GM23338 (cell line): ENCODE results near the gene AKNA. TPM values are rescaled to one million over a fixed set of nuclear protein-coding genes. Genes with fewer than 3 reads are reported as not detected.

ENCODE experiments used
- ATAC-seq: fragments of 200-7000 bp; cut with Tn5 transposase; 3 replicates; pipeline ENCODE4 v1.9.1; 2020
- DNase-seq: peaks from one replicate; pipeline ENCODE4 v3.0.0-alpha.2; 2015; ENCODE audit warnings: low spot score
- H2AFZ ChIP-seq: fragments of 200-600 bp; sonication (generic); 2 replicates; pipeline ENCODE4 v1.8.0; 2016; ENCODE audit warnings: antibody characterized with exemption, mild to moderate bottlenecking, moderate library complexity
- H3F3A ChIP-seq: fragments of 200-600 bp; sonication (generic); replicated peaks from 2 replicates; pipeline ENCODE4 v1.8.0; 2017; ENCODE audit warnings: antibody characterized with exemption, mixed run types, low read depth
- H3K27ac ChIP-seq: fragments of 200-600 bp; sonication (generic); 2 replicates; pipeline ENCODE4 v1.6.1; 2016; ENCODE audit warnings: low read depth
- H3K27me3 ChIP-seq: fragments of 200-600 bp; sonication (generic); 2 replicates; pipeline ENCODE4 v1.8.0; 2016; ENCODE audit warnings: mild to moderate bottlenecking, mixed run types, moderate library complexity; ENCODE audit not compliant: insufficient read depth
- H3K36me3 ChIP-seq: fragments of 200-600 bp; sonication (generic); 2 replicates; pipeline ENCODE4 v1.8.0; 2016; ENCODE audit warnings: mild to moderate bottlenecking; ENCODE audit not compliant: insufficient read depth
- H3K4me1 ChIP-seq: fragments of 200-600 bp; sonication (generic); 2 replicates; pipeline ENCODE4 v1.8.0; 2016; ENCODE audit warnings: mild to moderate bottlenecking, moderate library complexity; ENCODE audit not compliant: insufficient read depth
- H3K4me2 ChIP-seq: fragments of 200-600 bp; sonication (generic); 2 replicates; pipeline ENCODE4 v1.7.1; 2017; ENCODE audit warnings: mixed run types
- H3K4me3 ChIP-seq: fragments of 200-600 bp; sonication (generic); 2 replicates; pipeline ENCODE4 v1.6.1; 2016; ENCODE audit warnings: mixed run types
- H3K79me2 ChIP-seq: fragments of 200-600 bp; sonication (generic); replicated peaks from 2 replicates; pipeline ENCODE4 v1.8.0; 2017; ENCODE audit warnings: mild to moderate bottlenecking; ENCODE audit not compliant: insufficient read depth
- H3K9me2 ChIP-seq: fragments of 200-600 bp; sonication (generic); 2 replicates; pipeline ENCODE4 v1.8.0; 2017; ENCODE audit not compliant: insufficient read depth
- H4K20me1 ChIP-seq: fragments of 200-600 bp; sonication (generic); replicated peaks from 2 replicates; pipeline ENCODE4 v1.8.0; 2017; ENCODE audit warnings: mild to moderate bottlenecking; ENCODE audit not compliant: insufficient read depth
- H3K27ac Mint-ChIP-seq: 2 replicates; pipeline ENCODE4 v1.8.0; 2020; ENCODE audit warnings: inconsistent platforms, mild to moderate bottlenecking, moderate library complexity, mixed read lengths
- H3K27me3 Mint-ChIP-seq: 3 replicates; pipeline ENCODE4 v1.8.0; 2022; ENCODE audit warnings: low read depth, mild to moderate bottlenecking, moderate library complexity, mixed read lengths, inconsistent platforms; ENCODE audit not compliant: insufficient read depth, poor library complexity
- H3K36me3 Mint-ChIP-seq: 3 replicates; pipeline ENCODE4 v1.8.0; 2021; ENCODE audit warnings: low read depth, mild to moderate bottlenecking, inconsistent platforms, moderate library complexity, mixed read lengths
- H3K4me1 Mint-ChIP-seq: 3 replicates; pipeline ENCODE4 v1.8.0; 2020; ENCODE audit warnings: mild to moderate bottlenecking, inconsistent platforms, mixed read lengths
- H3K4me3 Mint-ChIP-seq: 3 replicates; pipeline ENCODE4 v1.8.0; 2021; ENCODE audit warnings: moderate library complexity, mild to moderate bottlenecking, inconsistent platforms, mixed read lengths
- H3K9me3 Mint-ChIP-seq: 3 replicates; pipeline ENCODE4 v1.8.0; 2020; ENCODE audit warnings: moderate library complexity, mild to moderate bottlenecking, inconsistent platforms, mixed read lengths
- CREB1 ChIP-seq: fragments of 250-450 bp; sonication (Bioruptor Pico); IDR thresholded peaks from 2 replicates; pipeline ENCODE4 v1.5.0; 2020; ENCODE audit warnings: low read depth, mild to moderate bottlenecking, moderate library complexity
- EZH2 ChIP-seq: fragments of 200-600 bp; sonication (generic); IDR thresholded peaks from one replicate; pipeline ENCODE4 v1.8.0; 2017; ENCODE audit warnings: antibody characterized with exemption, mild to moderate bottlenecking, low read depth; ENCODE audit not compliant: unreplicated experiment
- EZH2phosphoT487 ChIP-seq: fragments of 200-600 bp; sonication (generic); IDR thresholded peaks from one replicate; pipeline ENCODE4 v1.8.1; 2018; ENCODE audit warnings: antibody characterized with exemption; ENCODE audit not compliant: unreplicated experiment
- JUNB ChIP-seq: IDR thresholded peaks from one replicate; pipeline ENCODE4 v1.6.1; 2016; ENCODE audit warnings: antibody characterized with exemption; ENCODE audit not compliant: unreplicated experiment
- NANOG ChIP-seq: IDR thresholded peaks from 2 replicates; pipeline ENCODE4 v1.6.1; 2016; ENCODE audit warnings: antibody characterized with exemption, borderline replicate concordance
- POLR2AphosphoS5 ChIP-seq: IDR thresholded peaks from 2 replicates; pipeline ENCODE4 v1.6.1; 2016; ENCODE audit warnings: antibody characterized with exemption, low read depth
- STAT1 ChIP-seq: IDR thresholded peaks from one replicate; pipeline ENCODE4 v1.6.1; 2016; ENCODE audit warnings: antibody characterized with exemption; ENCODE audit not compliant: unreplicated experiment
- ZNF114 ChIP-seq: fragments of 250-450 bp; sonication (Bioruptor Pico); IDR thresholded peaks from 2 replicates; pipeline ENCODE4 v1.5.0; 2020; ENCODE audit warnings: mild to moderate bottlenecking, moderate library complexity
- ZNF331 ChIP-seq: fragments of 250-450 bp; sonication (Bioruptor Pico); IDR thresholded peaks from 2 replicates; pipeline ENCODE4 v1.5.0; 2020; ENCODE audit warnings: low read depth, mild to moderate bottlenecking, moderate library complexity
- polyA plus RNA-seq: library from polyadenylated mRNA; unstranded; fragments of >200 nt; fragmentation: Nextera tagmentation; extraction: Ambion mirVana; gene quantifications from 2 replicates; pipeline ENCODE4 v1.2.1, GENCODE V29; 2016
- total RNA-seq: library from RNA; depleted of rRNA; stranded (reverse); fragments of >200 nt; shearing (Covaris generic); gene quantifications from 2 replicates; pipeline ENCODE4 v1.2.3, GENCODE V29; 2014
- TF ChIP-seq, protein P1 (sequence below), 2 experiments: fragments of 200-600 bp in 1 of 2; sonication (generic) in 1 of 2; conservative IDR thresholded peaks; 2 replicates each; pipeline versions ENCODE4 v1.5.1 to v1.6.1; 2016 to 2017; ENCODE audit warnings: antibody characterized with exemption in 2 of 2, low read depth in 2 of 2, mild to moderate bottlenecking in 2 of 2, moderate library complexity in 1 of 2
- TF ChIP-seq, protein P2 (sequence below): IDR thresholded peaks from 2 replicates; pipeline ENCODE4 v1.6.1; 2016; ENCODE audit warnings: antibody characterized with exemption
- TF ChIP-seq, protein P3 (sequence below): fragments of 250-450 bp; sonication (Bioruptor Pico); IDR thresholded peaks from 2 replicates; pipeline ENCODE4 v1.5.0; 2020; ENCODE audit warnings: mild to moderate bottlenecking, moderate library complexity
- TF ChIP-seq, protein P4 (sequence below): IDR thresholded peaks from one replicate; pipeline ENCODE4 v1.6.1; 2018; ENCODE audit warnings: antibody characterized with exemption; ENCODE audit not compliant: unreplicated experiment

The AKNA gene
- total and polyA plus RNA-seq, 2 experiments from 2014 or later = 9.0 to 28.1 TPM

DNA sequence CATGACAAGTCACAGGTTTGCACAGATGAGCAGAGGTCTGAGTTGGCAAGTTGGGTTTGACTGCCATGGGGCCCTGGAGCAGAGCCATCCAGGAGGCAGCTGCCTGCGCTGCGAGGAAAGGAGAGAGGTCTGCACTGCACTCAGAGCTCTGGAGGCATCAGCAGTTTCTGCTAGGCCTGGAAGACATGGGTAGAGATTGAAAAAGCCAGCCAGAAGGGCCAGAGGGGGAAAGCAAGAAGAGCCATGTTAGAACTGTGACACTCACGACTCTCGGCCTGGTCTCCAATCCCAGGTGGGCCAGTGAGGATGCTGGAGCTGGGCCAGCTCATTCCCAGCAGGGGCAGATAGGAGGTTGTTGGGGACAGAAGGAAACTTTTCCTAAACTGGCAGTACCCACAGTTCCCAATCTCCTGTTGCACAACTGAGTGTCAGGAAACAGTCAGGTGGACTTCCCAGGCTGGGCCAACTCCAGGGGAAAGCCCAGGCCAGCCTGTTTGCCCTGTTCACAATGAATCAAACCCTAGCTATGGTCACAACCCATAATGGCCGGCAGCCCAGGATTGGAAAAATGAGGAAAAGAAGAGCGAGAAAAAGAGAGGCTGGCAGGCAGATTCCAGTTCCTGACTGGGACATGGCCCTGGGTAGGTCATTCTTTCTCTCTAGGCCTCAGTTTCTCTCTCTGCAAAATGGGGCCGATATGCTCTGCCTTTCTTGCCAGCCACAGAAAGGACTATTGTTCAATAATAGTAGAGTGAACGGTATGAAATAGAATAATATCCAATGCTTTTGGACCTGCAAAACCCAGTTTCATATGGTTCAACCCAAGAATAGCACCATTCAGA is 72.7 kb downstream of the AKNA start:
- Mint-ChIP-seq H3K27ac (no peak overlapping the region), H3K4me1 (peaks cover 8% of the 10 kb centered on the region), H3K9me3 (no peaks in the 10 kb centered on the region; the same call in 2 of the 3 replicates), H3K4me3 (no peak overlapping the region), H3K36me3 (no peaks in the 10 kb centered on the region), H3K27me3 (peaks cover 6% of the 10 kb centered on the region)
- H3K27me3 ChIP-seq = no peaks in the 10 kb centered on the region
- no peaks in the 10 kb centered on the region for H4K20me1 ChIP-seq
- no peaks in the 10 kb centered on the region for H3F3A ChIP-seq
- no peaks in the 10 kb centered on the region for H3K9me2 ChIP-seq
- ATAC-seq = no peak
- no peaks in the 10 kb centered on the region for H3K36me3 ChIP-seq
- H3K4me2 ChIP-seq = no peak overlapping the region
- H3K4me1 ChIP-seq = no peaks in the 10 kb centered on the region
- no peaks in the 10 kb centered on the region for H3K79me2 ChIP-seq
- no peak overlapping the region for H2AFZ ChIP-seq
- TF ChIP-seq CREB1 (no peak), STAT1 (no peak), JUNB (no peak), POLR2AphosphoS5 (no peak), NANOG (no peak), ZNF114 (CRISPR knock-in tag) (no peak), ZNF331 (no peak), EZH2 (no peak), EZH2phosphoT487 (no peak)
- TF ChIP-seq, protein P1, sequence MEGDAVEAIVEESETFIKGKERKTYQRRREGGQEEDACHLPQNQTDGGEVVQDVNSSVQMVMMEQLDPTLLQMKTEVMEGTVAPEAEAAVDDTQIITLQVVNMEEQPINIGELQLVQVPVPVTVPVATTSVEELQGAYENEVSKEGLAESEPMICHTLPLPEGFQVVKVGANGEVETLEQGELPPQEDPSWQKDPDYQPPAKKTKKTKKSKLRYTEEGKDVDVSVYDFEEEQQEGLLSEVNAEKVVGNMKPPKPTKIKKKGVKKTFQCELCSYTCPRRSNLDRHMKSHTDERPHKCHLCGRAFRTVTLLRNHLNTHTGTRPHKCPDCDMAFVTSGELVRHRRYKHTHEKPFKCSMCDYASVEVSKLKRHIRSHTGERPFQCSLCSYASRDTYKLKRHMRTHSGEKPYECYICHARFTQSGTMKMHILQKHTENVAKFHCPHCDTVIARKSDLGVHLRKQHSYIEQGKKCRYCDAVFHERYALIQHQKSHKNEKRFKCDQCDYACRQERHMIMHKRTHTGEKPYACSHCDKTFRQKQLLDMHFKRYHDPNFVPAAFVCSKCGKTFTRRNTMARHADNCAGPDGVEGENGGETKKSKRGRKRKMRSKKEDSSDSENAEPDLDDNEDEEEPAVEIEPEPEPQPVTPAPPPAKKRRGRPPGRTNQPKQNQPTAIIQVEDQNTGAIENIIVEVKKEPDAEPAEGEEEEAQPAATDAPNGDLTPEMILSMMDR (conservative IDR thresholded peaks at IDR 0.05; ENCODE audit: low read depth in 2 of 2) = no peak
- TF ChIP-seq, protein P2, sequence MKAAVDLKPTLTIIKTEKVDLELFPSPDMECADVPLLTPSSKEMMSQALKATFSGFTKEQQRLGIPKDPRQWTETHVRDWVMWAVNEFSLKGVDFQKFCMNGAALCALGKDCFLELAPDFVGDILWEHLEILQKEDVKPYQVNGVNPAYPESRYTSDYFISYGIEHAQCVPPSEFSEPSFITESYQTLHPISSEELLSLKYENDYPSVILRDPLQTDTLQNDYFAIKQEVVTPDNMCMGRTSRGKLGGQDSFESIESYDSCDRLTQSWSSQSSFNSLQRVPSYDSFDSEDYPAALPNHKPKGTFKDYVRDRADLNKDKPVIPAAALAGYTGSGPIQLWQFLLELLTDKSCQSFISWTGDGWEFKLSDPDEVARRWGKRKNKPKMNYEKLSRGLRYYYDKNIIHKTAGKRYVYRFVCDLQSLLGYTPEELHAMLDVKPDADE = no peak
- TF ChIP-seq, protein P3, sequence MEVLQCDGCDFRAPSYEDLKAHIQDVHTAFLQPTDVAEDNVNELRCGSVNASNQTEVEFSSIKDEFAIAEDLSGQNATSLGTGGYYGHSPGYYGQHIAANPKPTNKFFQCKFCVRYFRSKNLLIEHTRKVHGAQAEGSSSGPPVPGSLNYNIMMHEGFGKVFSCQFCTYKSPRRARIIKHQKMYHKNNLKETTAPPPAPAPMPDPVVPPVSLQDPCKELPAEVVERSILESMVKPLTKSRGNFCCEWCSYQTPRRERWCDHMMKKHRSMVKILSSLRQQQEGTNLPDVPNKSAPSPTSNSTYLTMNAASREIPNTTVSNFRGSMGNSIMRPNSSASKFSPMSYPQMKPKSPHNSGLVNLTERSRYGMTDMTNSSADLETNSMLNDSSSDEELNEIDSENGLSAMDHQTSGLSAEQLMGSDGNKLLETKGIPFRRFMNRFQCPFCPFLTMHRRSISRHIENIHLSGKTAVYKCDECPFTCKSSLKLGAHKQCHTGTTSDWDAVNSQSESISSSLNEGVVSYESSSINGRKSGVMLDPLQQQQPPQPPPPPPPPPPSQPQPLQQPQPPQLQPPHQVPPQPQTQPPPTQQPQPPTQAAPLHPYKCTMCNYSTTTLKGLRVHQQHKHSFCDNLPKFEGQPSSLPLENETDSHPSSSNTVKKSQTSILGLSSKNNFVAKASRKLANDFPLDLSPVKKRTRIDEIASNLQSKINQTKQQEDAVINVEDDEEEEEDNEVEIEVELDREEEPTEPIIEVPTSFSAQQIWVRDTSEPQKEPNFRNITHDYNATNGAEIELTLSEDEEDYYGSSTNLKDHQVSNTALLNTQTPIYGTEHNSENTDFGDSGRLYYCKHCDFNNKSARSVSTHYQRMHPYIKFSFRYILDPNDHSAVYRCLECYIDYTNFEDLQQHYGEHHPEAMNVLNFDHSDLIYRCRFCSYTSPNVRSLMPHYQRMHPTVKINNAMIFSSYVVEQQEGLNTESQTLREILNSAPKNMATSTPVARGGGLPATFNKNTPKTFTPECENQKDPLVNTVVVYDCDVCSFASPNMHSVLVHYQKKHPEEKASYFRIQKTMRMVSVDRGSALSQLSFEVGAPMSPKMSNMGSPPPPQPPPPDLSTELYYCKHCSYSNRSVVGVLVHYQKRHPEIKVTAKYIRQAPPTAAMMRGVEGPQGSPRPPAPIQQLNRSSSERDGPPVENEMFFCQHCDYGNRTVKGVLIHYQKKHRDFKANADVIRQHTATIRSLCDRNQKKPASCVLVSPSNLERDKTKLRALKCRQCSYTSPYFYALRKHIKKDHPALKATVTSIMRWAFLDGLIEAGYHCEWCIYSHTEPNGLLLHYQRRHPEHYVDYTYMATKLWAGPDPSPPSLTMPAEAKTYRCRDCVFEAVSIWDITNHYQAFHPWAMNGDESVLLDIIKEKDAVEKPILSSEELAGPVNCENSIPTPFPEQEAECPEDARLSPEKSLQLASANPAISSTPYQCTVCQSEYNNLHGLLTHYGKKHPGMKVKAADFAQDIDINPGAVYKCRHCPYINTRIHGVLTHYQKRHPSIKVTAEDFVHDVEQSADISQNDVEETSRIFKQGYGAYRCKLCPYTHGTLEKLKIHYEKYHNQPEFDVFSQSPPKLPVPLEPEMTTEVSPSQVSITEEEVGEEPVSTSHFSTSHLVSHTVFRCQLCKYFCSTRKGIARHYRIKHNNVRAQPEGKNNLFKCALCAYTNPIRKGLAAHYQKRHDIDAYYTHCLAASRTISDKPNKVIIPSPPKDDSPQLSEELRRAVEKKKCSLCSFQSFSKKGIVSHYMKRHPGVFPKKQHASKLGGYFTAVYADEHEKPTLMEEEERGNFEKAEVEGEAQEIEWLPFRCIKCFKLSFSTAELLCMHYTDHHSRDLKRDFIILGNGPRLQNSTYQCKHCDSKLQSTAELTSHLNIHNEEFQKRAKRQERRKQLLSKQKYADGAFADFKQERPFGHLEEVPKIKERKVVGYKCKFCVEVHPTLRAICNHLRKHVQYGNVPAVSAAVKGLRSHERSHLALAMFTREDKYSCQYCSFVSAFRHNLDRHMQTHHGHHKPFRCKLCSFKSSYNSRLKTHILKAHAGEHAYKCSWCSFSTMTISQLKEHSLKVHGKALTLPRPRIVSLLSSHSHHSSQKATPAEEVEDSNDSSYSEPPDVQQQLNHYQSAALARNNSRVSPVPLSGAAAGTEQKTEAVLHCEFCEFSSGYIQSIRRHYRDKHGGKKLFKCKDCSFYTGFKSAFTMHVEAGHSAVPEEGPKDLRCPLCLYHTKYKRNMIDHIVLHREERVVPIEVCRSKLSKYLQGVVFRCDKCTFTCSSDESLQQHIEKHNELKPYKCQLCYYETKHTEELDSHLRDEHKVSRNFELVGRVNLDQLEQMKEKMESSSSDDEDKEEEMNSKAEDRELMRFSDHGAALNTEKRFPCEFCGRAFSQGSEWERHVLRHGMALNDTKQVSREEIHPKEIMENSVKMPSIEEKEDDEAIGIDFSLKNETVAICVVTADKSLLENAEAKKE (CRISPR knock-in tag) = no peak
- TF ChIP-seq, protein P4, sequence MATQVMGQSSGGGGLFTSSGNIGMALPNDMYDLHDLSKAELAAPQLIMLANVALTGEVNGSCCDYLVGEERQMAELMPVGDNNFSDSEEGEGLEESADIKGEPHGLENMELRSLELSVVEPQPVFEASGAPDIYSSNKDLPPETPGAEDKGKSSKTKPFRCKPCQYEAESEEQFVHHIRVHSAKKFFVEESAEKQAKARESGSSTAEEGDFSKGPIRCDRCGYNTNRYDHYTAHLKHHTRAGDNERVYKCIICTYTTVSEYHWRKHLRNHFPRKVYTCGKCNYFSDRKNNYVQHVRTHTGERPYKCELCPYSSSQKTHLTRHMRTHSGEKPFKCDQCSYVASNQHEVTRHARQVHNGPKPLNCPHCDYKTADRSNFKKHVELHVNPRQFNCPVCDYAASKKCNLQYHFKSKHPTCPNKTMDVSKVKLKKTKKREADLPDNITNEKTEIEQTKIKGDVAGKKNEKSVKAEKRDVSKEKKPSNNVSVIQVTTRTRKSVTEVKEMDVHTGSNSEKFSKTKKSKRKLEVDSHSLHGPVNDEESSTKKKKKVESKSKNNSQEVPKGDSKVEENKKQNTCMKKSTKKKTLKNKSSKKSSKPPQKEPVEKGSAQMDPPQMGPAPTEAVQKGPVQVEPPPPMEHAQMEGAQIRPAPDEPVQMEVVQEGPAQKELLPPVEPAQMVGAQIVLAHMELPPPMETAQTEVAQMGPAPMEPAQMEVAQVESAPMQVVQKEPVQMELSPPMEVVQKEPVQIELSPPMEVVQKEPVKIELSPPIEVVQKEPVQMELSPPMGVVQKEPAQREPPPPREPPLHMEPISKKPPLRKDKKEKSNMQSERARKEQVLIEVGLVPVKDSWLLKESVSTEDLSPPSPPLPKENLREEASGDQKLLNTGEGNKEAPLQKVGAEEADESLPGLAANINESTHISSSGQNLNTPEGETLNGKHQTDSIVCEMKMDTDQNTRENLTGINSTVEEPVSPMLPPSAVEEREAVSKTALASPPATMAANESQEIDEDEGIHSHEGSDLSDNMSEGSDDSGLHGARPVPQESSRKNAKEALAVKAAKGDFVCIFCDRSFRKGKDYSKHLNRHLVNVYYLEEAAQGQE = no peak
- no peak overlapping the region for H3K27ac ChIP-seq
- H3K4me3 ChIP-seq = no peak overlapping the region
- DNase-seq = no peak
